ENCODE results near the gene AIDA.
A peak's percentile ranks its signal among the peaks of the same experiment; 100 is the strongest.

The AIDA gene

DNA sequence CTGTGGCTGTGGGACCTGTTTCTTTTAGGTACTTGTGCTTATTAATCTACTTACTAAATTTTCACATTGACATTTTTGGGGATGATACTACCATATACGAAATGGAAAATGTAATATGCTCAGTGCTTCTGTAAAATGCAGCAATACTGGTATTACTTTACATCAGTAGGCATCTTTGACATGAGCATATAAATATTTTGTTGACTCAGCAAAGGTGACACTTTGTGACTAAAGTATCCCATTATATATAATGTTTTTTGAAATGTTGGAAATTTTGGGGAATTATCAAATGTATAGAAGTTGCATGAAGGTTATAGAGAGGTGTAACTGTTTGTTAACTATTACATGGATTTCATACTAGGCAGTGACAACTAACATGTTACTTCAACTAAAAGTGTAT is 22.4 kb upstream of the AIDA start:
- no peak for DNase-seq (ENCODE audit: low spot score)
- Histone ChIP-seq H3K4me3 (no peak overlapping the region), H3K27ac (no peak overlapping the region)
- TF ChIP-seq, protein P1, sequence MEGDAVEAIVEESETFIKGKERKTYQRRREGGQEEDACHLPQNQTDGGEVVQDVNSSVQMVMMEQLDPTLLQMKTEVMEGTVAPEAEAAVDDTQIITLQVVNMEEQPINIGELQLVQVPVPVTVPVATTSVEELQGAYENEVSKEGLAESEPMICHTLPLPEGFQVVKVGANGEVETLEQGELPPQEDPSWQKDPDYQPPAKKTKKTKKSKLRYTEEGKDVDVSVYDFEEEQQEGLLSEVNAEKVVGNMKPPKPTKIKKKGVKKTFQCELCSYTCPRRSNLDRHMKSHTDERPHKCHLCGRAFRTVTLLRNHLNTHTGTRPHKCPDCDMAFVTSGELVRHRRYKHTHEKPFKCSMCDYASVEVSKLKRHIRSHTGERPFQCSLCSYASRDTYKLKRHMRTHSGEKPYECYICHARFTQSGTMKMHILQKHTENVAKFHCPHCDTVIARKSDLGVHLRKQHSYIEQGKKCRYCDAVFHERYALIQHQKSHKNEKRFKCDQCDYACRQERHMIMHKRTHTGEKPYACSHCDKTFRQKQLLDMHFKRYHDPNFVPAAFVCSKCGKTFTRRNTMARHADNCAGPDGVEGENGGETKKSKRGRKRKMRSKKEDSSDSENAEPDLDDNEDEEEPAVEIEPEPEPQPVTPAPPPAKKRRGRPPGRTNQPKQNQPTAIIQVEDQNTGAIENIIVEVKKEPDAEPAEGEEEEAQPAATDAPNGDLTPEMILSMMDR (IDR thresholded peaks at IDR 0.05), result no peak

DNA sequence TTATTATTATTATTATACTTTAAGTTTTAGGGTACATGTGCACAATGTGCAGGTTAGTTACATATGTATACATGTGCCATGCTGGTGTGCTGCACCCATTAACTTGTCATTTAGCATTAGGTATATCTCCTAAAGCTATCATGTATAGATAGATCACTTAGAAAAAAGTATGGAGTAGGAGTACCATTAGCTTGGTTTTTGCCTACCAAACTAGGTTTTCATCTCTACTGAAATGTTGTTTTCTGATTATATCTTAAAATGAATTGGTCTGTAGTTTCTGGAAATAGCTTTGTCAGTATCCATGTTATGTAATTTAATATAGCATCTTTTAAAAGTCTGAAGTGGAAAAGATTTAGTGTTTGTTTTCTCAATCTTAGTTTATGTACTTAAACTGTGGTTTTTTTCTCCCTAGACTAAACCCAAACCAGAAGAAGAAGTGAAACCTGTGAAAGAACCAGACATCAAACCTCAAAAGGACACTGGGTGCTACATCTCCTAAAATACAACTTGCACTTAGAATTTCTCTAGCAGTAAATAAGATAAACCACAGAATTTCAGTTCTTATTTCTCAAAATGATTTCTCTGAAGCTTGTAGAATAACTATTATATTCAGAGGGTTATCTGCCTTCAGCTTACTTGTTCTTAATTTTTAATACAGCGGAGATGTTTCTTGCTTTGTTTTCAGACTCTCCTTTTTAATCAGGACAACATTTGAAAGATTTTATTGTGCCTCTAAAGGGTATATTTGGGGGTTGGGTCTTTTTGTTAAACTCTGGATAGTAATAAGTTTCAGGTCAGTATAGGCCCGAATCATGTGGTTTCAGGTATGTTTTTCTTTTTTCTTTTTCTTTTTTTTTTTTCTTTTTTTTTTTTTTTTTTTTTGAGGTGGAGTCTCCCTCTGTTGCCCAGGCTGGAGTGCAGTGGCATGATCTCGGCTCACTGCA is 20.2 kb upstream of the AIDA start:
- no peak overlapping the region for H3K27ac ChIP-seq
- TF ChIP-seq, protein P1 (IDR thresholded peaks at IDR 0.05), result no peak
- H3K4me3 ChIP-seq, result no peak overlapping the region
- DNase-seq (ENCODE audit: low spot score), result no peak

DNA sequence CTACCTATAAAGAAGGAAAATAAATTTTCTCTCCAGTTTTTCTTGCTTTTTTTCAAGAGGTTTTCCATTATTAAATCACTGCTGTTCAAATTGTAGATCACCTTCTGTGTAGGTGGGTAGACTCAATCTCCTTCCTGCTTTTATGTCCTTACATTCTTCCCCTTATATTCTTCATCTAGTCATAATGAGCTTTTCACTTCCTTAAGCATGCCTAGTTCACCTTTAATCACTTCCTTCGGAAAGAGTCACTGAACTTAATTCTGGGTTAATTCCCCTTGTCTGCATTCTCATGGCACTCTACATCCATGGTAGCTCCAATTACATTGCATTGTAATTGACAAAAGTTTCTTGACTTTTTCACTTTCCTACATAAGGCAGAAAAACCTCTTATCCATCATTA is 18.6 kb upstream of the AIDA start:
- no peak overlapping the region for H3K4me3 ChIP-seq
- TF ChIP-seq, protein P1 (IDR thresholded peaks at IDR 0.05), result no peak
- no peak for DNase-seq (ENCODE audit: low spot score)
- H3K27ac ChIP-seq, result no peak overlapping the region

DNA sequence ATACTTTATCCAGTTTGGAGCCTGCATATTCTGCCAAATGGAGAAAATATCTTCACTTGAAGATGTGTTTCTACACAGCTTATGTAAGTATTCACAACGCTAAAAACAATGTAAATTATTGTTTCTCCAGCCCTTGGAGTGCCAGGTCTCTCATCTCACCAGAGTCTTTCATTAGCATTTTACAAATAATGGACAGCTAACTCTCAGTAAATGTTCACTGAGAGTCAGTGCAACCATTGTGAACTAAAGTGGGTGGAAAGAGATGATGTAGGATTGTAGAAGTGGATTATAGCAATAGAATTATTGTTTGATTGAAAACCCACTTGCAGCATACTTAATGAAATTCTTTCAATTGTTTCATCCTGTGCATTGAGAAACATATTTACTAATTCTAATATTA is 16.5 kb upstream of the AIDA start:
- Histone ChIP-seq H3K27ac (no peak overlapping the region), H3K4me3 (no peak overlapping the region)
- TF ChIP-seq, protein P1 (IDR thresholded peaks at IDR 0.05), result no peak
- DNase-seq (ENCODE audit: low spot score), result no peak

DNA sequence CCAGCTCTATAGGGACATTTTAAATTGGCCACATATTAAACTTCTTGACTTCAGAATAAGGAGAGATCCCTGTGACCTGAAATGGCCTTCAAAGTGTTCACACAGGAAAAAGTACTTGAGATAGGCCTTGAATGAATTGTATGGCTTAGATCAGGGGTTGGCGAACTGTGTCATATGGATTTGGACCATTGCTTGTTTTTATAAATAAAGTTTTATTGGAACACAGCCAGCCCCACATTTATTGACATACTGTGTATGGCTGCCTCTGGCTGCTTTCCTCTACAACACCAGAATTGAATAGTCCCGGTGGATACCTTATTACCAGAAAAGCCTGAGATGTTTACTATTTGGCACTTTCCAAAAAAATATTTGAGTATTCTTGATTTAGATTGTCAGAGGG is 4.1 kb upstream of the AIDA start:
- TF ChIP-seq, protein P1 (IDR thresholded peaks at IDR 0.05), result no peak
- H3K27ac ChIP-seq, result no peak overlapping the region
- DNase-seq (ENCODE audit: low spot score), result no peak
- H3K4me3 ChIP-seq, result no peak overlapping the region

DNA sequence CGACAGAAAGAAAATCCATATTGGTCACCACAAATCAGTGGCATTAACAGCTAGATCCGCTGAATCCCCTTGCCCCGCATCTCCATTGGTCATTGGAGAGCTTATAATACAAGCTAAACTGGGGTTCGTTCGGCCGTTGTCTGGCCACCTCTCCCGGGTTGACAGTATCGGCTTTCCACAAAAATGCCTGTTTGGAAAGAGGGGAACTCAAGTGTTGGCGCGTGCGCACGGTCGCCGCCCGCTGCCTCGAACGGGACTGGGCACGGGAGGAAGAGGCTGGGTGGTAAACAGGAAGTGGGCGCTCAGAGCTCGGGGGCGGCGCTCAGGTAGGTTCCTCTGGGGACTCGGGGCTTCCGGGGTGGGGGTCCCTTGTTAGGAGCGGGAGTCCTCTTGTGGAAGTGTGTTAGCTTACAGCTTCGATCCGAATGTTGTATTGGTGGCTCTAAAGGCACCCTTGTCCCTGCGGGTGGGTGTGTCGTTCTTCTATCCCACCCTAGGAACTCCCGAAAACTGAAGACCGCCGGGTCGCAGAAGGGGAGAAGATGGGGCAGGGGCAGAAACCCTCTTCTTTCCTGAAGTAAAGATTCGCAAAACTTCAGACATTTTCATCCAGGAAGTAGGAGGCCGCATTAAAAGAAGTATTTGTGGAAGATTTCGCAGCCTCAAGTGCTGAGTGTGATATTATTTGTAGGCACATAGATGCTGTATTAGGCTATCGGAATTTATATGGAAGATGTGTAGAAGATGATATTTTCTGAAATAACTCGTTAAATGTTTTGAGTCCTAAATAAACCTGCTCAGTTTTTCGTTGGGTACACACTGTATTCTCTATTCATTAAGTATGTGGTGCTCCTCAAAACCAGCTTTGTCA is 1.0 kb upstream of the AIDA start:
- TF ChIP-seq, protein P1 (IDR thresholded peaks at IDR 0.05), result no peak
- H3K4me3 ChIP-seq, result peak overlapping the region; percentile 83
- DNase-seq (ENCODE audit: low spot score), result peak; percentile 96
- H3K27ac ChIP-seq, result peak overlapping the region; percentile 94 to 98

Measured in coronary artery (tissue), 2 donors.